HepG2 (cell line): Measurements from ENCODE around the gene TAS2R30. TPM values are rescaled to one million over a fixed set of nuclear protein-coding genes. Genes with fewer than 3 reads are reported as not detected.

Experiments
- ATAC-seq: fragments of 200-7000 bp; cut with Tn5 transposase; 3 replicates; pipeline ENCODE4 v1.9.1; 2020; ENCODE audit warnings: mild to moderate bottlenecking, moderate library complexity
- BruUV-seq: library from RNA; stranded (reverse); fragments of 400-500 nt; replicated peaks from 2 replicates; lab custom pipeline; 2021; lab: Mats Ljungman, UMichigan
- CTCF ChIA-PET: fragments of 300-600 bp; formaldehyde crosslinking; extraction: SDS; loops from one replicate; lab custom pipeline; 2021; ENCODE audit warnings: low total read pairs, inconsistent platforms, low intra/inter-chr PET ratio; lab: Yijun Ruan, JAX
- POLR2A ChIA-PET: fragments of 350-600 bp; sonication (Branson Sonifier 250); formaldehyde crosslinking; loops from one replicate; lab custom pipeline; 2020; ENCODE audit warnings: antibody characterized with exemption, inconsistent platforms; lab: Yijun Ruan, JAX
- DNase-seq: peaks from one replicate; pipeline ENCODE4 v3.0.0-alpha.2; 2015; ENCODE audit warnings: low spot score
- FAIRE-seq: peaks from 3 replicates; lab custom pipeline; 2011; peaks lifted over from hg19 to GRCh38; lab: Jason Lieb, UNC
- H2AFZ ChIP-seq: one replicate; pipeline ENCODE4 v1.6.1; 2011; ENCODE audit warnings: low read length, inconsistent platforms
- H3K27ac ChIP-seq: fragments of 300-600 bp; 3 replicates; pipeline ENCODE4 v1.8.0; 2011; ENCODE audit warnings: mixed run types, mild to moderate bottlenecking, mixed read lengths, low read length, inconsistent platforms; ENCODE audit not compliant: insufficient read depth; ENCODE audit errors: extremely low read length
- H3K27me3 ChIP-seq, 2 experiments: fragments of 200-600 bp in 1 of 2; 2 replicates in 1 of 2; 3 replicates in 1 of 2; pipeline versions ENCODE4 v1.6.0 to v1.8.0; 2011; ENCODE audit warnings: low read length in 2 of 2, mild to moderate bottlenecking in 2 of 2, moderate library complexity in 2 of 2, inconsistent platforms in 1 of 2; ENCODE audit not compliant: insufficient read depth in 2 of 2, control insufficient read depth in 1 of 2
- H3K36me3 ChIP-seq, 2 experiments: fragments of 200-600 bp in 1 of 2; replicated peaks in 1 of 2; 2 replicates in 1 of 2; 3 replicates in 1 of 2; pipeline versions ENCODE4 v1.5.1 to v1.8.0; 2011; ENCODE audit warnings: low read length in 2 of 2, inconsistent platforms in 1 of 2; ENCODE audit not compliant: insufficient read depth in 2 of 2, control insufficient read depth in 1 of 2
- H3K4me1 ChIP-seq: 2 replicates; pipeline ENCODE4 v1.5.1; 2012; ENCODE audit warnings: low read length, inconsistent platforms; ENCODE audit not compliant: insufficient read depth
- H3K4me2 ChIP-seq: 2 replicates; pipeline ENCODE4 v1.6.0; 2011; ENCODE audit warnings: low read depth, low read length, inconsistent platforms
- H3K4me3 ChIP-seq, 3 experiments: fragments of 200-600 bp in 1 of 3; sonication (generic), shearing (Covaris generic) in 1 of 3; replicated peaks in 1 of 3; 2 replicates each; pipeline ENCODE4 v1.5.1; 2011 to 2016; ENCODE audit warnings: low read length in 3 of 3, inconsistent platforms in 2 of 3, low read depth in 2 of 3, mild to moderate bottlenecking in 2 of 3, control low read depth in 1 of 3, mixed read lengths in 1 of 3; ENCODE audit not compliant: insufficient read depth in 1 of 3
- H3K79me2 ChIP-seq: one replicate; pipeline ENCODE4 v1.6.1; 2011; ENCODE audit warnings: low read length, inconsistent platforms; ENCODE audit not compliant: insufficient read depth
- H3K9ac ChIP-seq: 2 replicates; pipeline ENCODE4 v1.6.0; 2011; ENCODE audit warnings: mild to moderate bottlenecking, low read depth, low read length, inconsistent platforms; ENCODE audit not compliant: insufficient read depth
- H3K9me3 ChIP-seq: 2 replicates; pipeline ENCODE4 v1.5.1; 2012; ENCODE audit warnings: mild to moderate bottlenecking, low read length
- H4K20me1 ChIP-seq: 2 replicates; pipeline ENCODE4 v1.6.0; 2011; ENCODE audit warnings: inconsistent platforms, mild to moderate bottlenecking, low read length, moderate library complexity; ENCODE audit not compliant: insufficient read depth
- BCLAF1 ChIP-seq: fragments of 450-650 bp; IDR thresholded peaks from 2 replicates; pipeline ENCODE4 v1.6.1; 2017; ENCODE audit warnings: mild to moderate bottlenecking
- BRF2 ChIP-seq: sonication (generic); formaldehyde crosslinking; IDR thresholded peaks from 2 replicates; pipeline ENCODE4 v1.8.1; 2022; ENCODE audit warnings: mild to moderate bottlenecking, missing genetic modification reagents
- FOXA1 ChIP-seq, 2 experiments: fragments of 450-650 bp in 1 of 2; sonication (generic) in 1 of 2; formaldehyde crosslinking in 1 of 2; IDR thresholded peaks; 2 replicates each; pipeline versions ENCODE4 v1.4.0 to v1.6.1; 2016 to 2020; ENCODE audit warnings: missing genetic modification reagents in 1 of 2
- MAZ ChIP-seq, 2 experiments: sonication (generic) in 1 of 2; formaldehyde crosslinking in 1 of 2; IDR thresholded peaks; 2 replicates each; pipeline versions ENCODE4 v1.5.0 to v1.6.1; 2012 to 2020; ENCODE audit warnings: low read depth in 2 of 2, mild to moderate bottlenecking in 2 of 2, borderline replicate concordance in 1 of 2, improper control_type of control experiment in 1 of 2, low read length in 1 of 2, missing genetic modification reagents in 1 of 2, moderate library complexity in 1 of 2
- SOX5 ChIP-seq: IDR thresholded peaks from 2 replicates; pipeline ENCODE4 v1.6.1; 2016; ENCODE audit warnings: borderline replicate concordance
- ZNF33A ChIP-seq: sonication (generic); formaldehyde crosslinking; IDR thresholded peaks from 2 replicates; pipeline ENCODE4 v1.5.1; 2020; ENCODE audit warnings: missing genetic modification reagents, mild to moderate bottlenecking, moderate library complexity, borderline replicate concordance
- ZNF513 ChIP-seq: sonication (generic); formaldehyde crosslinking; conservative IDR thresholded peaks from 2 replicates; pipeline ENCODE4 v1.5.0; 2020; ENCODE audit warnings: missing genetic modification reagents
- ZNF776 ChIP-seq: sonication (generic); formaldehyde crosslinking; IDR thresholded peaks from 2 replicates; pipeline ENCODE4 v1.4.0; 2020; ENCODE audit warnings: mild to moderate bottlenecking, missing genetic modification reagents
- WGBS: methylation state at CpG from one replicate; pipeline ENCODE4 v1.1.6; 2017; ENCODE audit warnings: low lambda C conversion rate; 5-methylcytosine and 5-hydroxymethylcytosine counted together
- in situ Hi-C: cut with HindIII; loops from 2 replicates; pipeline ENCODE4 v1.10.0; 2017; ENCODE audit warnings: low pct_unique_long_range_greater_than_20kb; ENCODE audit not compliant: extremely low pct_ligation_motif_present
- intact Hi-C: fragments of 100-400 bp; cut with micrococcal nuclease; formaldehyde crosslinking; loops from one replicate; pipeline ENCODE4 v1.10.0; 2022; ENCODE audit not compliant: unreplicated experiment
- polyA plus RNA-seq, 8 experiments: library from polyadenylated mRNA; depleted of rRNA in 3 of 8; stranded (reverse) in 7 of 8; unstranded in 1 of 8; fragments of >200 nt; fragmentation: Illumina TruSeq in 4 of 8; extraction: Trizol in 4 of 8; gene quantifications; 2 replicates each; pipeline versions ENCODE4 v1.2.1 to v1.2.3, GENCODE V29; 2011 to 2016; ENCODE audit warnings: low read depth in 4 of 8, missing spikeins in 1 of 8, mixed read lengths in 1 of 8; ENCODE audit not compliant: insufficient read depth in 1 of 8
- total RNA-seq, 5 experiments: library from RNA; depleted of rRNA; stranded (reverse); fragments of >200 nt; fragmentation: Illumina TruSeq; extraction: Trizol; gene quantifications; 2 replicates each; pipeline ENCODE4 v1.2.3, GENCODE V29; 2016; ENCODE audit warnings: low read depth in 1 of 5

TAS2R30 gene
- total and polyA plus RNA-seq, 2 of the 13 experiments (the other 11 are each of a cell fraction or from before 2014, with no cell fraction given) = 0.42 to 5.2 TPM

GRCh38 chr12:11133162-11133561, 1.3 kb downstream of the TAS2R30 start:
- no peak for TF ChIP-seq ZNF513 (CRISPR knock-in tag)
- no peak for TF ChIP-seq MAZ (IDR thresholded peaks at IDR 0.05; ENCODE audit: borderline replicate concordance, low read depth, low read length)
- no peak for TF ChIP-seq MAZ (CRISPR knock-in tag; IDR thresholded peaks at IDR 0.05; ENCODE audit: low read depth)
- no peak for TF ChIP-seq BRF2 (CRISPR knock-in tag)
- no peak for TF ChIP-seq ZNF33A (CRISPR knock-in tag)
- no peaks in the 10 kb centered on the region for H3K9me3 ChIP-seq
- no peak overlapping the region for H3K4me3 ChIP-seq
- H3K4me2 ChIP-seq = no peak overlapping the region
- ATAC-seq (no peak), FAIRE-seq (no peak), DNase-seq (no peak)
- WGBS = 91% methylated on average over 2 of the region's 2 CpGs
- intact Hi-C loops = no loop called here
- H3K79me2 ChIP-seq = peaks cover 41% of the 10 kb centered on the region
- no peak overlapping the region for H2AFZ ChIP-seq
- CTCF ChIA-PET = no interaction called here
- no TSS peak for BruUV-seq
- H4K20me1 ChIP-seq = no peaks in the 10 kb centered on the region
- H3K36me3 ChIP-seq = peaks cover 0 to 4% of the 10 kb centered on the region in 2 experiments; a peak in 2 of 5 replicates
- POLR2A ChIA-PET = no interaction called here
- in situ Hi-C loops = no loop called here
- H3K4me1 ChIP-seq = 0 out of 2 replicates have a peak, but pooled peaks cover 9% of the 10 kb centered on the region
- no peak overlapping the region for H3K9ac ChIP-seq
- H3K27ac ChIP-seq = no peak overlapping the region
- H3K27me3 ChIP-seq = no peaks in the 10 kb centered on the region; a peak in 1 of 5 replicates

- ChIA-PET POLR2A (no interaction called here), CTCF (no interaction called here)
- DNase-seq = no peak
- H2AFZ ChIP-seq = no peak overlapping the region
- H3K79me2 ChIP-seq = peaks cover 39% of the 10 kb centered on the region
- H4K20me1 ChIP-seq = no peaks in the 10 kb centered on the region
- no peak overlapping the region for H3K27ac ChIP-seq
- no peak overlapping the region for H3K4me2 ChIP-seq
- no TSS peak for BruUV-seq
- FAIRE-seq = no peak
- in situ Hi-C loops = no loop called here
- no peak overlapping the region for H3K9ac ChIP-seq
- peaks cover 0 to 4% of the 10 kb centered on the region in 2 experiments; a peak in 2 of 5 replicates for H3K36me3 ChIP-seq
- no peaks in the 10 kb centered on the region for H3K9me3 ChIP-seq
- ATAC-seq = no peak
- H3K4me3 ChIP-seq = no peak overlapping the region
- H3K27me3 ChIP-seq = no peaks in the 10 kb centered on the region
- intact Hi-C loops = no loop called here
- H3K4me1 ChIP-seq = 0 out of 2 replicates have a peak, but pooled peaks cover 9% of the 10 kb centered on the region
- WGBS = 7% methylated on average over 2 of the region's 2 CpGs
- no peak for TF ChIP-seq ZNF776 (CRISPR knock-in tag)
- TF ChIP-seq BCLAF1 = no peak
- no peak for TF ChIP-seq FOXA1 (IDR thresholded peaks at IDR 0.05)
- TF ChIP-seq FOXA1 (CRISPR knock-in tag; IDR thresholded peaks at IDR 0.05) = no peak
- TF ChIP-seq SOX5 (CRISPR knock-in tag) = no peak
Observed at GRCh38 chr12:11130999-11131398, 3.4 kb downstream of the TAS2R30 start.
